ENCODE data around the gene ARHGEF4.

The ARHGEF4 gene

GRCh38 chr2:130847776-130848525 is 11.2 kb downstream of the ARHGEF4 start:
- no peak overlapping the region for H3K4me3 ChIP-seq (ENCODE audit: low read depth, low read length)

GRCh38 chr2:130848526-130849210 is 12.0 kb downstream of the ARHGEF4 start:
- H3K4me3 ChIP-seq (ENCODE audit: low read depth, low read length) = no peak overlapping the region
- no peak for DNase-seq (ENCODE audit: low read depth)

More at GRCh38 chr2:130847776-130848525, 11.2 kb downstream of the ARHGEF4 start:
- DNase-seq (ENCODE audit: low read depth) = no peak

- DNase-seq (ENCODE audit: low read depth) = no peak
These were observed 13.4 kb downstream of the ARHGEF4 start for GRCh38 chr2:130849896-130850787.

GRCh38 chr2:130850788-130851623 is 14.3 kb downstream of the ARHGEF4 start:
- no peak for DNase-seq (ENCODE audit: low read depth)
- H3K4me3 ChIP-seq (ENCODE audit: low read depth, low read length) = no peak overlapping the region

More at GRCh38 chr2:130849896-130850787, 13.4 kb downstream of the ARHGEF4 start:
- no peak overlapping the region for H3K4me3 ChIP-seq (ENCODE audit: low read depth, low read length)

- DNase-seq (ENCODE audit: low read depth) = no peak
- H3K4me3 ChIP-seq (ENCODE audit: low read depth, low read length) = no peak overlapping the region
These were observed 15.1 kb downstream of the ARHGEF4 start for GRCh38 chr2:130851624-130852382.

GRCh38 chr2:130852521-130853115 is 15.9 kb downstream of the ARHGEF4 start:
- no peak for DNase-seq (ENCODE audit: low read depth)

DNA sequence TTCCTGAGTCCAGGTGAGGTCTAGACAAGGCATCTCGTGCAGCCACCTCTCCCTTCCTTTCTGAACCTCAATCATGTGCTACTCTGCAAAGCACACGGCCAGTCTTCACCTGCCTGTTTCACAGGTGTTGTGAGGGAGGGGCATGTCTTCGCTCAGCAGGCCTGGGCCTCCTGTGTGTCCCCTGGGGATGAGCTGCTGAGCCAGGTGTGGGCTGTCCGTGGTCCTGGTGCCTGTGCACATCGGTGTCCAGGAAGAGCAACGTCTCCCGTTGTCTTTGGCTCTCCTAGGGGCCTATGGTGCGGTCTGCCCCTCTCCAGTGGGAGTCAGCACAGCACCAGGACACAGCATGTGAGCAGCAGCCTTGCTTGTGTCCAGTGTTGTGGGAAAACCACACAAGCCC is 16.7 kb downstream of the ARHGEF4 start:
- no peak overlapping the region for H3K4me3 ChIP-seq (ENCODE audit: low read depth, low read length)
- no peak for DNase-seq (ENCODE audit: low read depth)

More at GRCh38 chr2:130852521-130853115, 15.9 kb downstream of the ARHGEF4 start:
- H3K4me3 ChIP-seq (ENCODE audit: low read depth, low read length) = no peak overlapping the region

DNA sequence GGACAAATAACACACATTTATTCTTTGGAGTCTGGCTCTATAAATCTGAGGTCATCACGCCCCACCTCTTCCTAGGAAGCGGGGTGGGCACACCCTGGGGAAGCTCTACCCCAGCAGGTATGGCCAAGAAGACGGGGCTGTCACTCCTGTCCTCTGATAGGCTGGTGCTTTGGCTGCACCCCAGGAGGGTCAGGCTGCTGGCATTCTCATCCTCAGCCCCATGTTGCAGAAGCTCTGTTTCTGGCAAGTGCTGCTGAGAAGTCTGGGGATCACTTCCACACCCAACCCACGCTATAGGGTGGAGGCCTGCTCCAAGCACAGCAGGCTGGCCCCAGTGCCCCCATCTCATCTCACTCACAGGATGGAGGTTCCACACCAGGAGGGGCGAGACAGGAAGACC is 17.6 kb downstream of the ARHGEF4 start:
- DNase-seq (ENCODE audit: low read depth) = no peak
- H3K4me3 ChIP-seq (ENCODE audit: low read depth, low read length) = no peak overlapping the region

DNA sequence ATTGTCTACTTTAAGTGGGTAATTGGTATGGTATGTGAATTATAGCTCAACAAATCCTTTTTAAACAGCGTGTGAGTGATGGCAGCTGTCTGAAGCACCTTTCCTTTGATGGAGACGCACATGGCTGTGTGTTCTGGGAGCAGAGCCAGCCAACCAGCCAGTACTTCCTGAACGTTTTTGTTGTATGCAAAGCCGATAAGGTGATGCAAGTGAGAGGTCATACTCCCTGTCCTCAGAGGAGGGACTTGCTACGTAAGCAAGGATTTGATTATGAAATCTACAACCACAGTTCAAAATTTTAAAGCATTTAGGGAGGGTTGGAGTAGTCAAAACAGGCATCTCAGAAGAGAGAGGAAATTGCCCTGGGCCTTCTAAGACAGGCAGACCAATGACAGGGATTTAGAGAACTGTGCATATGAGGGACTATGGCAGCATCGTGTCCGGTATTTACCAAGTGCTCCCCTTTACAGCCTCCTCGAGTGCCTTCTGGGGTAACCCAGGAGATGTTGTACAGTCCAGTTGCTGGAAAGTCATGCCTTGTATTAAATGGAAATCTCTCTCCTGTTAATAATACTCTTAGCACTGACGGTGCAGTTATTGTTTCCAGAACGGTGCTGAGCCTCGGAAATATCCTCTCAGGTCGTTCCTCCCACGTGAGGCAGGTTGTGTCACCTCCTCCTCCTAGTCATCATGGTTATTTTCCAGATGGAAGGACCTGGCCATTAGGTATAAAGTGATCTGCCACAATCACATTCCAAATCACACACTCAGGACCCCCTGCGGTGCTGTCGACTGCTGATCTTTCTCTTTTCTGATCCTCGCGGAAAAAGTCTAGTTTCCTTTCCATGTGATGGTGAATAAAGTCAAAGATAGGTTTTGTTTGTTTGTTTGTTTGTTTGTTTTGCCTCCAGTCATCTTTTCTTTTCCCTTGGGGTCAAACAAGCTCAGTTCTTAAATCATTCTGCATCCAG is 28.4 kb downstream of the ARHGEF4 start:
- DNase-seq (ENCODE audit: low read depth) = peak; percentile 72
- H3K4me3 ChIP-seq (ENCODE audit: low read depth, low read length) = no peak overlapping the region

DNA sequence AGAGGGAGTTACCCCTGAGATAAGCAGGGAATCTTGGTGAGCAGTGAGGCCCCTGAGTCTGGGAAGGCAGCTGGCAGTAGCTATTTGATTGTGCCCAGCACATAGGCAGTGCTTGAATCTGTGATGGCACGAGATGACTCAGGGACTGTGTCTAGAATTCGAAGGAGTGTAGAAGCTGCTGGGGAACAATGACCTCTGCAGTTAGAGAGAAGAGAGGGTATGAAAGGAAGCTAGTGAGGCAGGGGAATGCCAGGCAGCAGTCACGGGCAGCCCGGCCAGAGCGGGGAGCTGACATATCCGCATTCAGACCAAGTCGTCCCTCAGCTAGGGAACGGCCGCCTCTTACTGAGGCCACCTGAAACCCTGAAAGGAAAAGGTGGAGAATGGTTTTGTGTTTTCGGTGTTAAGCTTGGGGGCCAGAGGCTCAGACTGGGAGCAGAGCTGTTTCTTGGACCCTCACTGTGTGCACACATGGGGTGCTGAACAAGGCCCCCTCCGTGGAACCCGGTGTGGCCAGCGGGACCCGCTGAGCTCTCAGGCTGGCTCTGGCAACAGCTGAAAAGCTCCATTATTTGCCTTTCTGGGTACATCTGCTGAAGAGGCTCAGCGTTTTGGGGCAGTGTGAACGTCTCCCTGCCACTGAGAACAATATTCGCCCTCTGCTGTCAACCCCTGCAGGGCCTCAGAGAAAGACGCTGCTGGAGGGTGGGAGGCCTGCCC is 32.9 kb downstream of the ARHGEF4 start:
- DNase-seq (ENCODE audit: low read depth) = no peak
- no peak overlapping the region for H3K4me3 ChIP-seq (ENCODE audit: low read depth, low read length)

DNA sequence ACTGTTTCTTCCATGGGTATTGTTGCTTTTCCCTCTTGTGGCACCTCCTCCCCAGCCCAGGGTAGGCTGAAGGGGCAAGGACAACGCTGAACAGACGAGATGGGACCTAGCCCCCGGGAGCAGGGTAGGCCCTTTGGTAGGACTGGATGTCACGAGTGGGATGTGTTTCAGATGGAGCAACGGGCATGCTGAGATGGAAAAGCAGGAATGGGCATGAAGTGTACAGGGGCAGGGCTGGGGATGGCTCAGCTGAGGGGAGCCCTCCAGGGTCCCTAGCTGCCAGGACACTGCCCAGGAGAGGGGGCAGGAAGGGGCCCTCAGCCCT is 33.4 kb downstream of the ARHGEF4 start:
- no peak overlapping the region for H3K4me3 ChIP-seq (ENCODE audit: low read depth, low read length)

DNA sequence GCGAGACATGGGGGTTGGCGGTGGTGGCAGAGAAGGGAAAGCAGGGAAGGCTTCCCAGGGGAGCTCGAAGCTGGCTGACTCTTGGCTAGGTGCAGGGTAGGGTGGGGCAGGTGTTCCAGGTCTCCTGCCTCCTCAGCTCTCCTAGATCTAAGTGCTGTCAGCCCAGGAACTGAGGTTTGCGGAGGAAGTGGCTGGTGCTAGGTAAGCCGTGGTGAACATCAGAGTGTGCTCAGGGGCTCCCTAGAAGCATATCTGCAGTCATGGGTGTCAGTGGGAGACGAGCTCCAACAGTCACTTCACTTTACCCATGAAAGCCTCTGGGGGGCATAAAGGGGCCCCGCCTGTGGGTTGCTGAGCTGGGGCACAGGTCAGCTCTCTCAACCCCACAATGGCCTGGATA is 34.1 kb downstream of the ARHGEF4 start:
- no peak for DNase-seq (ENCODE audit: low read depth)
- H3K4me3 ChIP-seq (ENCODE audit: low read depth, low read length) = no peak overlapping the region

More for the DNA sequence above, 33.4 kb downstream of the ARHGEF4 start:
- no peak for DNase-seq (ENCODE audit: low read depth)

DNA sequence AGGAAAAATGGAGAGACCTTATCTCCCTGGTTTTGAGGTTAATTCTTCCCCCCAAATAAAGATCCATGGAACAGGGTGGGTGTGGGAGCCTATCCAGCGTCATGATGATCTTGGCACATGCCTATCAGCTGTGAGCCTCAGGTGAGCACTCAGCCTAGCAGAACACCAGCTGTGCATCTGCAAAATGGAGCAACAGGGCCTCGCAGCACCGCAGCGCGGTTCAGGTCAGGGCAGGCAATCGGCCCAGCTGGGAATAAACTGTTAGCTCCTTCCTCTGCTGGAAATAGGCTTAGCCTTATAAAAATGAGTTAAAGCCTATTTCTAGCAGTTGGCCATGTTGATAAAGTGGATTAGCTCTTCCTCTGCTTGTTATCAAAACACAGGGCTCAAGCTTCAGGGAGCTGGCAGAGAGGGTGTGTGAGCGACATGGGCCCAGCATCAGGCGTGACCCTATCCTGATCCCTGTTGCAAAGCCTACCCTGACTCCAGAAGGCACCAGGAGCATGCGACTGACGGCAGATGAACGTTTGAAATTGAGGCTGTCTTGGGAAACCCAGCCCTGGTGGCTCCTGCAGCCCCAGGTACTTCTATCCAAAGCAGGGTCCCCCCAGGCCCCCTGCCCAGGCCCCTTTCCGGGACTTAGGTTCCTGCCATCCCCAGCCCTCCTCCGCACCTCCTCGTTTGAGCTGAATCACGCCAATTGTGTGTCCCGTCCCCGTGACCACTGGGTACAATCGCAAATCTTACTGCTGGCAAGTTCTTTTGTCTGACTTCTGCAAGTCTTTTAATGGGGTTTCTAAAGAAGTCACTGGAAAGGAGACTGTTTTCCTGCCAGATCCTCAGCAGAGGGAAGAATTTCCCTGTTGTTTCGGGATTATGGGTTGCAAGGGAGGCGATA is 35.4 kb downstream of the ARHGEF4 start:
- no peak overlapping the region for H3K4me3 ChIP-seq (ENCODE audit: low read depth, low read length)
- no peak for DNase-seq (ENCODE audit: low read depth)

DNA sequence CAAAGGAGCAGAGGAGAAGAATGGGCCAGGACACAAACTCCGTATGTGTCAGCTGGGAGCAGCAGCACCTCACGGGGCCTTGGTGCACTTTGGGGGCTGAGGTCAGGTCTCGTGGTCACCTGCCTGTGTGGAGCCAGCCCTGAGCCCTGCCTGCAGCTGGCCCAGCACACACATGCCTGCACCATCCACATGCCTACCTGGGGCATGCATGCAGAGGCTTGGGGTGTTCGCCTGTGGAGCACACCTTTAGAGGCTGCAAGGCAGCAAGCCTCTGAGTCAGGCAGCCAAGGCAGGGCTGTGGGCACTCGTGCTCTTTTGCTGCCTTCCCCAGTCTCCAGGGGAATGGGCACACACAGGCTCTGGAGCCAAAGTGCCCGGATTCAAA is 36.0 kb downstream of the ARHGEF4 start:
- no peak overlapping the region for H3K4me3 ChIP-seq (ENCODE audit: low read depth, low read length)
- DNase-seq (ENCODE audit: low read depth) = no peak

GRCh38 chr2:130873700-130874346 is 37.1 kb downstream of the ARHGEF4 start:
- DNase-seq (ENCODE audit: low read depth) = peak; percentile 11
- no peak overlapping the region for H3K4me3 ChIP-seq (ENCODE audit: low read depth, low read length)
